HG03135 (cell line): ENCODE data around the gene PLCH2.

Source experiments
- ATAC-seq: cut with Tn5 transposase; IDR thresholded peaks from one replicate; pipeline ENCODE4 v1.9.1; 2021; ENCODE audit warnings: mild to moderate bottlenecking, moderate library complexity; ENCODE audit not compliant: unreplicated experiment

PLCH2 gene

DNA sequence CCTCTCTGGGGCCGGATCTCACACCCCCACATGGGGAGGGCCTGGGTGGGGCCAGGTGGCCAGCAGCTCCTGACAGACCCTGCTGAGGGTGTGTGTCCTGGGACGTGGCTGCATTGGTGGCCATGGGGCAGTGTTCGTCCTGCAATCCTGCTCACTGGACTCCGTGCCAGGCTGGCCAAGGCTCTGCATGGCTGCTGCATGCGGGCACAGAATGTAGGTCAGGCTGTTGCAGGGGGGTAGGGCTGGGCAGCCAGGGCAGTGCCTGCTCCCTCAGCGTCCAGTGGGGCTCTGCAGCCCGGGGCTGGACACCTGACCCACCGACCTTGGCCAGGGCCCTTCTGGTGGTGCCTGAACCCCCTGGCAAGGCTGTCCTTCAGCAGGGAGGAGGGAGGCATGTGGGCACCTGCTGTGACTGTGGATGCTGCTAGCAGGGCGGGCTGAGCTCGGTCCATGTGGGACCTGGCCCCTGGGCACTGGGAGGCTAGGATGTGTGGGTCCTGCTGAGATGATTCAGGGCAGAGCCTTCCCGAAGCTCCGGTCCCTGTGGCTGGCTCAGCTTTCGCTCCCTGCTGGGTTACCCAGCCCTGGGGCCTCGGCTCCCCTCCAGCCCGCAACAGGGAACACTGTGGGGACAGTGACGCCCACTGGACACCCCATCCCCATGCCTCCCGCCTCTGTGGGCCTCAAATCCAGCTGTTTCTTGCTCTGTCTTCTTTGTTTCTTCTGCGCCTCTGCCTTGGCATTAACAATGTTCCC is 14.9 kb upstream of the PLCH2 start:
- no peak for ATAC-seq

DNA sequence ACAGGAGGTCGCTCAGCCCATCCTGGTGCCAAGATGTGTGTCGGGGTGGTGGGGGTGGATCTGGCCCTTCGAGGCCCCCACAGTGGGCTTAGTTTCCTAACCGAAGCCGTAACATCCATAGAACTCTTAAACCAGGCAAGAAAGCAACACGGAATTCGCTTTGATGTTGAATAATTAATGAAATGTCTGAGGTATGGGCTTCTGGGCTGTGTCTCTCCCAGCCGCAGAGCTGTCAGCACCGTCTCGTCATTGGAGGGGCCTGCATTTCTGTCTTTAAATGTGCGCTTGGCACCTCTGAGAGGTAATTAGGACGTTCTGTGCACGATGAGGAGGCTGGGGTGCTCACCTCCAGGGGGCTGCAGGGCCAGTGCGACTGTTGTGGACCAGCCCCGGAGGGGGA is 13.3 kb upstream of the PLCH2 start:
- ATAC-seq: no peak

DNA sequence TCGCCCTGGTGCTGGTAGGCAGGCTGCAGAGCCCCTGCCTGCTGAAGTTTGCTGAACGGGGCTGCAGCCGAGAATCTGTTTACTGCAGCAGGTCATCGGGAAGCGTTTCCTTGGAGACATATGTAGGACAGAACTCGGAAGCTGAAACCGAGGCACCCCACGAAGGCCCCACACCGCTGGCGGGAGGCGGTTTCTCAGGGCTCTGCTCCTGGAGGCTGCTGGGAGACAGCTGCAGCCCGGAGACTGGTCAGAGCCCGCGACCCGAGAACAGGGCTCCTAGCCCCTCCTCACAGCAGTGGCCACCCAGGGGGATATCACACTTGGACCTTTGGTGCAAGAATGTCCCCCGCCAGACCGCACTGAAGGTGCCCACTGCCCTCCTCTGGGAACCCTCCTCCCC is 12.7 kb upstream of the PLCH2 start:
- no peak for ATAC-seq

DNA sequence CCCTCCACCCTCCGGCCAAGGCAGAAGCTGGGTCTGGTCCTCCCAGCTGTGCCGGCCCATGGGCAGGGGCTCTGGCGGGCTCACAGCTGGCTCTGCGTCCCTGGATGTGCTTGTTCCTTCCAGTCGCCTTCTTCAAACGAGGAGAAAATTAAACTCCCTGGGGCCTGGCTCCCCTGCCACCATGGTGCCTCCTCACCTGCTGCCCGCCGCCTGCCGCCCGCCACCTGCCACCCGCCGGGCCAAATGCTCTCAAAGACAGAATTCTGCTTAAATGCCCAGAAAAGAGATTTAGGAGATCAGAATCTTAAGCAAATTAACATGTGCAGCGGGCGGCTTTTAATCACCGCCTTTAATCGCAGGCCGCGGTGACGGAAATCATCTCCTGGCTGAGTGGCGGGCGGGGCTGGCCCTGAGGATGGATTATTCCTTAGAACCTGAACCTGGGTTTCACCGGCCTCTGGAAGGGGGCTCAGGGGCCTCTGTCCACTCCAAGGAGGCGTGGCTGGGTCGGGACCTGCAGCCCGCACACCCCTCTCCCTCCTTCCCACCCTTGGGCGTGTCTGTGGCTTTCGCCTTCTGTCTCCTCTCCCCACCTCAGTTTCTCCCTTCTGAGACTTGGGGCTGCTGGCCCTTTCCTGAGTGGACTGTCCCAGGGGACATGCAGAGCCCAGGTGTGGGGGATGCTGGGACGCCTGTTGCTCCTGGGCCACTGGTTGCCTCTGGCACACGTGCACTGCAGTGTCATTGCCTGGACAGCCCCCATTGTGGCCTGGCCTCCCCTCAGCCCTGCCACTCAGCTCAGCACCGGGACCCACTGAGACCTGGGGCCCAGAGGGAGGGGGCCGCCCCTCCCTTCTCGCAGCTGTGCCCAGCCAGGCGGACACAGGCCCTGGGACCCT is 10.5 kb upstream of the PLCH2 start:
- ATAC-seq: no peak

DNA sequence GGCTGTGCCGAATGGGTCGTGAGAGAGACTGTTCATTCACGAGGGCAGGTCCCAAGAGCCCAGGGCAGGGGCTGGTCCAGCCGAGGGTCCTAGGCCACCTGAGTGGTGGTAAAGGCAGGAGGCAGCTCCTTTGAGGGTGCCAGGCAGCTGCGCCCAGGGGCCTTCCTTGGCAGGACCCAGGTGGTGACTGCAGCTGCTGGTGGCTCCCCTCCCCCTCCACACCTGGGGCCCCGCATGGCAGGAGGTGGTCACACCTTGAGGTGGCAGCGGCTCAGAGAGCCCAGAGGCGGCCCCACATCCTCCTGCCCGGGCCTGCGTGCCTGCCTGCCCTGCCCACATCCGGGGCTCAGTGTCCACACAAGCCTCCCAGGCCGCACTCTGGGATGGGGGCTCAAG is 9.8 kb upstream of the PLCH2 start:
- no peak for ATAC-seq

DNA sequence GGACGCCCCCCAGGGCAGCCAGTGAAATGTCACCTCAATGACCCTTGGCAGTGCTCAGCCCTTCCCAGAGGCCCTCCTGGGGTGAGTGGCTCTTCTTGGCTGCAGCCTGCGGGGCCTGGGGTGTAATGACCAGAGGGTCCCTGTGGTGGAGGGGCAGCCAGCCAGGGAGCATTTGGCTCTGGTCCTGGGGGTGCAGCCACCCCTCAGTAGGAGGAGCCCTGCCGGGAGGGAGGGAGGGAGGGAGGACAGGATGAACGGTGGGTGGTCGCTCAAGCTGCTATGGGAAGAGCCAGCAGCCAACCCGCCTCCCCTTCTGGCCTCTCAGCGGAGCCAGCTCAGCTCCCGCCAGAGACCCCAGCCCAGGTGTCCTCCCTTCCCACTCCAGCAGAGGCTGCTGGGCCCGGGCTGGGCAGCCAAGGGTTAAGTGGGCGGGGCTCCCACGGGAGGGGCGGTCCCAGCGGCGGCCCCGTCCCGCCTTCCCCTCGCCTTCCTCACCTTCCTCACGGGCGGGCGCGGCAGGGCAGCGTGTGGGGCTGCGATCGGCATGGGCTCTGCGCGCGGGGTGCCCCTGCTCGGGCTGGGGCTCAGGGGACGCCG is 9.0 kb upstream of the PLCH2 start:
- ATAC-seq: no peak

DNA sequence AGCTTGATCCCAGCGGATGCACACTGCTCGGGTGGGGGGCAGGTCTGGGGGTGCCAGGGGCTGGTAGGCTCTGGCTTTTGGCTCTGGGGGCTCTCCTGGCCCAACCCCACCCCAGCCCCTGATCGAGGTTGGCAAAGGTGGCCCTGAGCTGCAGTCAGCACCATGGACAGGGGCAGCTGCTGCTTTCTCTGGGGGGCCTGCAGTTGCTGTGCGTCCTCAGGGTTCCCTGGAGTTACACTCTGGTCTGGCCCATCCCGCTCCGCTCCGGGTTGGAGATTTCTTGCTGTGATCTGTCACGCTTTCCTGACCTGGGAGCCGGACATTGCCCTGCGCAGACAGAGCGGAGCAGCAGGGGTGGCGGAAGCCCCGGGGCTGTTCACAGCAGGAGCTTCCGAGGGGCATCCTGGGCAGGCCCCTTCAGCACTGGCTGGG is 8.0 kb upstream of the PLCH2 start:
- no peak for ATAC-seq

DNA sequence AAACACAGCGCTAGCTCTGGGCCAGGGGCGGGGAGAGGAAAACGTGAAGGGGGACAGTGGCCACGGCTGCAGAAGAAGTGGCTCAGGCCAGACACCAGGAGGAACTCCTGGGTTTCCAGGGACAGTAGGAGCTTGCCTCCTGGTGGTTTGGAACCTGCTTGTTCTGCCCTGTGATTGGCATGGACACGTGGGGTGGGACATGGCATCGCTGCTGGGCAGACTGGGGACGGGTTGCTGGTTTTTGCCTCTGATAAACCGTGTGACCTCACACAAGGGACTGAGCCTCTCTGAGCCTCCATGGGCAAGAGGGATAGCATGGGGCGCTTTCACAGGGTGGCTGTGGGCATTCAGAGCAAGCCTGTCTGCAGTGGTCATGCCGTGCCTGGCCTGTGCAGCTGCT is 7.5 kb upstream of the PLCH2 start:
- ATAC-seq: no peak

DNA sequence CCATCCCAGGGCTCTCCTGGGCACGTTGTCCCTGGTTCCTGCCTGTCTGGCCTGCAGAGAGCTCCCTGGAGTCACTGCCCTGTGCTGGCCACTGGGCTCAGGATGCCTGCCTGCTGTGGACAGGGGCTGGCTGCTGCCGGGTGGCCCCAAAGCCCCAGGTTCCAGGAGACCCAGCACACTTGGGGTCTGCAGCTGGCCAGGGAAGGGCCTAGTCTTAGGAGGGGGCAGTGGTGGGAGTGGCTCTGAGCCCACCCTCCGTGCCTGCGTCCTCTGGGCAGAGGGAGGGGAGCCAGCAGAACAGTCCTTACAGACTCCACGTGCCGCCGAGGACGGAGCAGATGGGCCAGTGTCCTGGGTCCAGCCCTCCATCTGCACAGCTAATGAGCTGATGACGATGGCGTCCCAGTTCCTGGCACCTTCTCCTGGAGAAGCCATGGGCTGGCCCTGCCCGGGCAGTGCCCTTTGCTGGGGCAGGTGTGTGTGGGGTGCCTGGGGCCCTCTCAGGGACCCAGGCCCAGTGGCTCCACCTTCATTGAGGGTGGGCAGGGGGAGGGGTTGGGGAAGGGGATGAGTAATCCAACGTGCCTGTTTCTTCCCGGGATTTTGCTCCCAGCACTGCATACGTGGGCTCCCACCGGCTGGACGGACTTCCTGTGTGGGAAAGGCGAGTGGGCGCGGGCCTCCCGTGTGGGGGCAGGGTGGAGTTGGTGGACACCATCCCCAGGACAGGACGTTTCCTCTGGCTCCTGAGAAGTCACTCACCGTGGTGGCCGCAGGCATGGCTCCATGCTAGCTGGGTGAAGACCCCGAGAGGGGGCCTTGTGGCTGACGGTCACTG is 6.8 kb upstream of the PLCH2 start:
- no peak for ATAC-seq

DNA sequence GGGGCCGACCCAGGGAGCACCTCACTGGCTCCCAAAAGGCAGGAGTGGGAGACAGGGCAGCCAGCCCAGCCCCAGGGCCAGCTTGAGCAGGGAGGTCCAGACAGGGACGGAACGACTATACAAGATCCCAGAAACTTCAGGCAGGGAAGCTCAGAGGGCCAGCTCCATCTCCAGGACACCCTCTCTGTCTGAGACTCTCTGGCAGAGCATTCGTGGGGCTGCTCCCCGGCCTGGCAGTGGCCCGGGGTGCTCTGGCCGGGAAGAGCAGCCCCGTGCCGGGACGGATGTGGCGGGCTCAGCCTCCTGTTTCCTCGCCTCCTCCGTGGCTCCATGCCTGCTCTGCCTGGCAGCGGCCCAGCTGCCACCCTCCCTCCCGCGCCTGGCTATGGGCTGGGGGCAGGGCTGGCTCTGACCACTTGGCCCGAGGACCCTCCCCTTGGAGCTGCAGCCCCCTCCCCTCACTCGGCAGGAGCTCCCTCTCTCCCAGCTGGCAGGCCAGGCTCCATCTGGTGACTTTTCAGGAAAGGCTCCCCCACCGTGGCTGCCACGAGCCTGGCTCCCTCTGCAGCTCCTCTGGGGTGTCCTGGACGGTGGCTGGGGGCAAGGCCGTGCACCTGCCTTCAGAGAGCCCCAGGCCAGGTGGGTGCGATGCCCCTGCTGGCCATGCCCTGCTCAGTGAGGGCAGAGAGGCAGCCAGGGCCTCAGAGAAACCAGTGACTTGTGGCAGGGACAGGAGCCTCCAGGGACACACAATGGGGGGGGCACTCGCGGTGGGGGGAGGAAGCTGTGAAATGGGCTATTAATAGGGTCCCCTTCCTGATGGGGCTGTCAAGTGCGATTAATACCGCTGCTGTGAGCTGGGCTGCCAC is 5.6 kb upstream of the PLCH2 start:
- no peak for ATAC-seq

DNA sequence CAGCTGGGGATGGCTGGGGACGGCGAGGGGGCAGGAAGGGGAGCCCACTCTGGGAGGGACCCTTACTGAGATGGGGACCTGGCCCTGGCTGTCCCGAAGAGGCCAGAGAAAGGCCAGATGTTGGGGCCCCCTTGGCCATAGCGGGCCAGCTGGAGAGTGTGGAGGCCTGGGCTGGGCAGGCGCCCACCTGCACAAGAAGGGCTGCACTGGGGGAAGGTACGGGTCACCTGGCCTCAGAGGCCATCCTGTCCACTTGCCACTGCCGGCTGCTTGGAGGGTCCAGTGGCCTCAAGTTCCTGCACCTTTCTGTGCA is 5.0 kb upstream of the PLCH2 start:
- ATAC-seq: no peak

DNA sequence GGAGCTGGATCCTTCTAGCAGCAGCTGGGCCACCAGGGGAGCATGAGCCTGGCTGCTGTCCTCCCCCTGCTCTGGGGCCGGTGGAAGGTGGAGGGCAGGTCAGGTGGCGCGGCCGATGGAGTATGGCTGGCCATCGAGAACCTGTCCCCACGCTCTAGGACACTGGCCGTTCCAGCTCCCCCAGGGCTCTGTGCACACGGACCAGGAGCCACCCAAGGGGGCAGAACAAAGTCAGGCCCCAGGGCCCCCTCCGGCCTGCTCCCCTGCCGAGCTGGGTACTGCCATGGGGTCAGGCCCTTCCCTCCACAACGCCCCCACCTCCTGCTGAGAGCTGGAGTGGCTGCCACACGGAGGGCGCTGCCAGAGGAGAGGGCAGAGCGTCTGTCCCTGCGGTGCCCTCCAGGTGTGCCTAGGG is 4.5 kb upstream of the PLCH2 start:
- ATAC-seq: no peak

DNA sequence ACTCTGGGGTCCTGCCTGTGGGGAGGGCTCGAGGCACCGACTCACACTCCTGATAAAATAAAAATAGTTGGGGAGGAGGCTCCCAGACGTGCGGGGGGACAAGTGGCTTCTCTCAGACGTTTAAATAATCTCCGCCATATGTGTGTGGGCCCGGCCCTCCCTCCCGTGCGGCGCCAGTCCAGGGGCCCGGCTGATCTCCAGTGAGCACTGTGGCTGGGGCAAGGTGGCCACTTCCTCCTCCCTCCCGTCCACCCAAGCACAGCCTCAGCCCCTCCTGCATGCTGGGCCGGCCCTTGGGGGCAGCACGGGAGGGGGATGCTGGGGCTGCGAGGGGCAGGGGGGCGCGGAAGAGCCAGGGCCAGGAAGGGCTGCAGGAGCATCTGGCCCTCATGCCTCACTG is 4.0 kb upstream of the PLCH2 start:
- no peak for ATAC-seq

DNA sequence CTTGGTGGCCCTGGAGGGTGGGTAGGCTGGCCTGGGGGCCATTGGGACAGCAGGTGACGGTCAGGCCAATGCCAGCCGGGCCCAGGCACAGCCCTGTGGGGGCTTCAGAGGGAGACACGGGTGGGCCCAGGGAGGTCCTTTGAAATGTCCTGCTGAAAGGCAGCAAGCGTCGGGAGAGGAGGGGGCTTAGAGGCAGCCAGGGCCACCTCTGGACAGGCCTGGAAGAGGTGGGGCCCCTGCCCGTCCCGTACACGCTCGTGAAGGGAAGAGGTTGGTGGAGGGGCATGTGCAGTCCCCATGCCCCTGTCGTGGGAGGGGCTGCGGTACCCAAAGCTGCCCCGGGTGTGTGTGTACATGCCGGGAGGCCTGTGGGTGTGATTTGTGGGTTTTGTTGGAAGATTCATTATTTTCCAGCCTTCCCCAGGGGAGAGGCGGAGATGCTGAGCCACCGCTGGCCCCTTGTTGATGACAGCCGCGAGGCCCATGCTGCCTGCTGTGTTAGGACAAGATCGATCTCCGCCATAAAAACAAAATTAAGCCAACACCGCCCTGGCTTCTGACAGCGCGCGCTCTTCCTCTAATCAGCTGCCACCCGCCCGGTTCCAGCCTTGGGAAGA is 3.4 kb upstream of the PLCH2 start:
- ATAC-seq: no peak

DNA sequence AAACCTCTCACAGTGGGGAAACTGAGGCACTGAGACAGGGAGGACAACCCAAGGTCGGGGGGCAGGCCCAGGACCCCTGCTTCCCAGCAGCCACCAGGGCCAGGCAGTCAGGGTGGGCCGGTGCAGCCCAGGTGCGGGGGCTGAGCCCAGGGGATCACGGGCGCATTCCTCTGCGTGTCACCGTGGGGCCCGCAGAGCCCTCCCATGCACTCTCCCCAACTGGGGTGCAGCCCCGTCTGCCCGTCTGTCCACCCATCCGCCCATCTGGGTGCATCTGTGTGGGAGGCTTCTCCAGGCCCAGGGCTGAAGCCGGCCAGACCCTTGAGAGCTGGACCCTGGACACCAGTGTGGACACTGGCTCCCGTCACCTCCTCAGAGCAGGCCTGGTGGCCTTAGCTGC is 2.9 kb upstream of the PLCH2 start:
- ATAC-seq: no peak

DNA sequence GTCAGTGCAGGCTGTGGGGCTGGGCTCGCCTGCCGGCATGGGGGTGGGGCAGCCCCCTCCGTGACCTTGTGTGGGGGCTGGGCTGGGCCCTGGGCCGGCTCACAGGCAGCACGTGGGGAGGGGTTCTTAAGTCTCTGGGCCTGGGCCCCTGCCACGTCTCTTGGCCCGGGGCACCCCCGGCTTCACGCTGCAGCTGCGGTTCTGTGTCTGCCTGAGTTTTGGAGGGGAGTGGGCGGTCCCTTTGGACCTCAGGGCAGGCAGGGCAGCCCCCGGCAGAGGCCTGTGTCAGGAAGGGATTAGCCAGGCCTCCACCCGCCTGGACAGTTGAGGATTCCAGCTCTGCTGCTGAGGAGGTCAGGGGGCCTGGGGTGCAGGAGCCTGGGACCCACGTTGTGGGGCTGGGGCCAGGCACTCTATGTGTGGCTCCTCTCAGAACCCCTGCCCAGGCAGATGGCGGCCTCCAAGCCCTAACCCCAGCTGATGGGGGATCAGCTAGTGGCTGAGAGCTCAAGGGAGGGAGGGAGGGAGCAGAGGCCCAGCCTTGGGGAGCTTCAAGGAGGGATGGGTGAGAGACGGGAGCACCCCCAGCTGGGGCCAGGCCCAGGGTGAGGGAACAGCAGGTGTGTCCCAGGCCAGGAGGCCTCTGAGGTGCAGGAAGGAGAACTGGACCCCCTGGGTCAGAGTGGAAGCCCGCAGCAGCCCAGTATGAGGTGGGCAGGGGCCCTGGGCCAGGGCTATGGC is 1.8 kb upstream of the PLCH2 start:
- no peak for ATAC-seq

DNA sequence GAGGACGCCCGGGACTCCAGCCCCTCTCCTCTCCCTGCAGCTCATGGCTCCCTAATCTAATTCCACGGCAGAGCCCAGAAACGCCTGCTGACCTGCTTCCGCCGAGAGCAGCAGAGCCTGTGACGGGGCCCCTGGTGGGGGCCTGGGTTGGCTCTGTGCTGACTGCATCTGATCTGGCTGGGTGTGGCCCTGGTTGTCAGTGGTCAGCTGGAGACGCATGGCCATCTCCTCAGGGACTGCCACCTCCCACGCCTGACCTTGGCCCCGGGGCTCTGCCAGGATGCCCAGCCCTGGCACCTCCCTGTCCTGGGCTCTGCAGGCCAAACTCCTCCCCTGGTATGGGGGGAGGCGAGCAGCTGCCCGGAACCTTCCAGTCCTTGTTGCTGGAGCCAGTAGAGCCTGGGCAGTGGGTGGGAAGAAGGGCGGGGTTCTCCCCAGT is 1.1 kb upstream of the PLCH2 start:
- no peak for ATAC-seq

DNA sequence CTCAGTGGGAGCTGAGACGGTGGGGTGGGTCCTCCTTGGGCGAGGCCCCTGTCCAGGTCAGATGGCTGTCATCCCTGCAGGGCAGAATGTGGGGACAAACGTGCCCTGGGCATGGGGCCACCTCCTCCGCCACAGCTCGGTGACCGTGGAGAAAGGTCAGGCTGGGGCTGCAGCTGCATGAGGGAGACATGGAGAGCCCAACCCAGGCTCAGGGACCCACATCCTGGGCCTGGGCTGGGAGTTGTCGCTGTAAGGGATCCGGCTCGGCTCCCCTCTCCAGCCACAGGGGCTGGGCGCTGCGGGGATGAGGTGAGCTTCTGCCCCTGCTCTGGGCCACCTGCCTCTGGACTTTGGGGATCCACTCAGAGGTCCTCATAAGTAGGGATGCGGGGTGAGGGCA is 518 bp upstream of the PLCH2 start:
- no peak for ATAC-seq

DNA sequence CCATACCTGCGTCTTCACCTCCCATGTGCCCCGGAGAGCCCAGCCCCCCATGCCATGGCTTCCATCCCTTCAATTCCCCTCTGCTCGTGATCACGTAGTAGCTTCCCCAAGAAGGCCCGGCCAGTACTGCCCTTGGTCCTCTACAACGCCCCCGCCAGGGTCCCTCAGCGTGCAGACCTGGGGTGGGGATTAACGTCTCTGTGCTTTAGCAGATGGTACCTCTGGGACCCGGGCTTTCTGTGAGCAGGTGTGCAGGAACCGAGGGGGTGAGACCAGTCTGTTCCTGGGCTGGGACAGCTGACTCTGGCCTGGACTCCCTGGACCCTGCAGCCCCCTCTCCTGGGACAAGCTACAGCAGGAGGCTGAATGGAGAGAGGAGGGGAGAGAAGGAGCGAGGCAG is 1.2 kb downstream of the PLCH2 start:
- ATAC-seq: no peak
